K562 (cell line): ENCODE results near the gene LRRC1. TPM values are rescaled to one million over a fixed set of nuclear protein-coding genes. Genes with fewer than 3 reads are reported as not detected.

ENCODE experiments used
- ATAC-seq: fragments of 200-7000 bp; cut with Tn5 transposase; 3 replicates; pipeline ENCODE4 v1.9.1; 2020; ENCODE audit warnings: moderate library complexity
- BruUV-seq: library from RNA; stranded (reverse); fragments of 400-500 nt; replicated peaks from 2 replicates; lab custom pipeline; 2021; lab: Mats Ljungman, UMichigan
- CTCF ChIA-PET: fragments of 300-600 bp; formaldehyde crosslinking; extraction: SDS; loops from one replicate; lab custom pipeline; 2021; ENCODE audit warnings: low intra/inter-chr PET ratio; lab: Yijun Ruan, JAX
- POLR2A ChIA-PET: fragments of 300-600, 350-650 bp; sonication (Branson Sonifier 250); formaldehyde crosslinking; extraction: SDS; loops from one replicate; lab custom pipeline; 2021; ENCODE audit warnings: antibody characterized with exemption, inconsistent platforms; lab: Yijun Ruan, JAX
- DNase-seq, 4 experiments: peaks; one replicate each; pipeline versions ENCODE4 v3.0.0 to v3.0.0-alpha.2; 2011 to 2018; ENCODE audit warnings: low spot score in 3 of 4, mixed read lengths in 3 of 4; ENCODE audit errors: extremely low read depth in 1 of 4
- FAIRE-seq: peaks from 2 replicates; lab custom pipeline; 2011; peaks lifted over from hg19 to GRCh38; lab: Jason Lieb, UNC
- H2AFZ ChIP-seq: 2 replicates; pipeline ENCODE4 v1.6.0; 2011; ENCODE audit warnings: low read depth, low read length, control low read depth, inconsistent platforms
- H3K27ac ChIP-seq: fragments of 200-600 bp; 3 replicates; pipeline ENCODE4 v1.8.0; 2011; ENCODE audit warnings: low read depth, mild to moderate bottlenecking, control low read depth, inconsistent platforms, low read length, moderate library complexity, mixed read lengths; ENCODE audit errors: extremely low read depth
- H3K27me3 ChIP-seq, 2 experiments: fragments of 300-600 bp in 1 of 2; 2 replicates in 1 of 2; 3 replicates in 1 of 2; pipeline versions ENCODE4 v1.6.0 to v1.8.0; 2011; ENCODE audit warnings: inconsistent platforms in 2 of 2, low read length in 2 of 2, mild to moderate bottlenecking in 1 of 2, mixed read lengths in 1 of 2, moderate library complexity in 1 of 2; ENCODE audit not compliant: control insufficient read depth in 2 of 2, insufficient read depth in 2 of 2
- H3K36me3 ChIP-seq: fragments of 300-600 bp; 3 replicates; pipeline ENCODE4 v1.8.0; 2011; ENCODE audit warnings: mild to moderate bottlenecking, low read length, inconsistent platforms; ENCODE audit not compliant: control insufficient read depth, insufficient read depth
- H3K4me1 ChIP-seq, 2 experiments: fragments of 200-600 bp in 1 of 2; replicated peaks in 1 of 2; 2 replicates in 1 of 2; 3 replicates in 1 of 2; pipeline versions ENCODE4 v1.5.1 to v1.8.0; 2011; ENCODE audit warnings: inconsistent platforms in 2 of 2, low read length in 2 of 2, mild to moderate bottlenecking in 1 of 2, mixed read lengths in 1 of 2, moderate library complexity in 1 of 2; ENCODE audit not compliant: control insufficient read depth in 2 of 2, insufficient read depth in 2 of 2
- H3K4me2 ChIP-seq: 2 replicates; pipeline ENCODE4 v1.6.1; 2011; ENCODE audit warnings: low read length, control low read depth, inconsistent platforms, mixed read lengths; ENCODE audit not compliant: insufficient read depth
- H3K4me3 ChIP-seq: fragments of 200-600 bp; sonication (generic), shearing (Covaris generic); 2 replicates; pipeline ENCODE4 v1.5.1; 2016; ENCODE audit warnings: control low read depth, inconsistent platforms
- H3K79me2 ChIP-seq: fragments of 200-600 bp; 3 replicates; pipeline ENCODE4 v1.8.0; 2011; ENCODE audit warnings: low read length, inconsistent platforms; ENCODE audit not compliant: control insufficient read depth, insufficient read depth
- H3K9ac ChIP-seq, 2 experiments: 2 replicates each; pipeline versions ENCODE4 v1.6.0 to v1.6.1; 2011; ENCODE audit warnings: low read depth in 2 of 2, low read length in 2 of 2, control low read depth in 1 of 2, inconsistent platforms in 1 of 2, mild to moderate bottlenecking in 1 of 2, mixed read lengths in 1 of 2; ENCODE audit not compliant: insufficient read depth in 1 of 2
- H3K9me1 ChIP-seq: one replicate; pipeline ENCODE4 v1.6.0; 2011; ENCODE audit warnings: inconsistent platforms, mild to moderate bottlenecking, low read length, moderate library complexity; ENCODE audit not compliant: control insufficient read depth, insufficient read depth
- H3K9me3 ChIP-seq: replicated peaks from 2 replicates; pipeline ENCODE4 v1.5.1; 2011; ENCODE audit warnings: low read depth, low read length, inconsistent platforms; ENCODE audit not compliant: control insufficient read depth, insufficient read depth
- H4K20me1 ChIP-seq: replicated peaks from 2 replicates; pipeline ENCODE4 v1.6.1; 2011; ENCODE audit warnings: low read length, inconsistent platforms, mixed read lengths; ENCODE audit not compliant: control insufficient read depth, insufficient read depth
- ATF6 ChIP-seq: sonication (generic); formaldehyde crosslinking; IDR thresholded peaks from 2 replicates; pipeline ENCODE4 v1.4.0; 2020; ENCODE audit warnings: mild to moderate bottlenecking, missing genetic modification reagents
- CHAMP1 ChIP-seq: fragments of 450-650 bp; IDR thresholded peaks from 2 replicates; pipeline ENCODE4 v1.6.1; 2016; ENCODE audit warnings: mild to moderate bottlenecking
- CREM ChIP-seq: IDR thresholded peaks from 2 replicates; pipeline ENCODE4 v1.6.1; 2014; ENCODE audit warnings: antibody characterized with exemption, low read depth
- ELF1 ChIP-seq: fragments of 200-800 bp; sonication (Bioruptor generic); IDR thresholded peaks from 2 replicates; pipeline ENCODE4 v1.6.1; 2016; ENCODE audit warnings: missing genetic modification characterization, missing compliant biosample characterization
- FOXK2 ChIP-seq, 2 experiments: fragments of 450-650 bp; IDR thresholded peaks in 1 of 2; conservative IDR thresholded peaks in 1 of 2; 2 replicates each; pipeline ENCODE4 v1.6.1; 2016; ENCODE audit warnings: low read depth in 2 of 2, mild to moderate bottlenecking in 1 of 2
- GATAD2A ChIP-seq: fragments of 450-650 bp; IDR thresholded peaks from 2 replicates; pipeline ENCODE4 v1.6.1; 2017
- HDAC8 ChIP-seq: fragments of 450-650 bp; IDR thresholded peaks from 2 replicates; pipeline ENCODE4 v1.6.1; 2016; ENCODE audit warnings: mild to moderate bottlenecking, missing genetic modification characterization, moderate library complexity, missing compliant biosample characterization
- HMG20B ChIP-seq: fragments of 250-450 bp; sonication (Bioruptor Pico); IDR thresholded peaks from 2 replicates; pipeline ENCODE4 v1.5.0; 2021; ENCODE audit warnings: mild to moderate bottlenecking
- HSF4 ChIP-seq: fragments of 250-450 bp; sonication (Bioruptor Pico); IDR thresholded peaks from 2 replicates; pipeline ENCODE4 v2.1.2; 2022; ENCODE audit warnings: mild to moderate bottlenecking, moderate library complexity, borderline replicate concordance
- LARP7 ChIP-seq: fragments of 450-650 bp; IDR thresholded peaks from 2 replicates; pipeline ENCODE4 v1.6.1; 2016
- MTF1 ChIP-seq: fragments of 250-450 bp; sonication (Bioruptor Pico); IDR thresholded peaks from 2 replicates; pipeline ENCODE4 v1.9.0; 2021; ENCODE audit warnings: moderate library complexity, mild to moderate bottlenecking, inconsistent platforms, borderline replicate concordance
- OTX1 ChIP-seq: fragments of 450-650 bp; formaldehyde crosslinking; IDR thresholded peaks from 2 replicates; pipeline ENCODE4 v1.4.0; 2022; ENCODE audit warnings: mild to moderate bottlenecking
- SIN3A ChIP-seq, 2 experiments: fragments of 150-350 bp in 1 of 2; IDR thresholded peaks; 2 replicates each; pipeline ENCODE4 v1.6.1; 2011 to 2016; ENCODE audit warnings: borderline replicate concordance in 2 of 2, low read depth in 2 of 2, low read length in 2 of 2, mild to moderate bottlenecking in 2 of 2, moderate library complexity in 2 of 2; ENCODE audit not compliant: control insufficient read depth in 1 of 2
- TSC22D4 ChIP-seq: fragments of 450-650 bp; IDR thresholded peaks from 2 replicates; pipeline ENCODE4 v1.6.1; 2016; ENCODE audit warnings: missing genetic modification characterization, missing biosample characterization, control low read depth
- USF2 ChIP-seq: sonication (generic); formaldehyde crosslinking; IDR thresholded peaks from 2 replicates; pipeline ENCODE4 v1.5.0; 2020; ENCODE audit warnings: missing genetic modification reagents
- ZFX ChIP-seq: sonication (generic); formaldehyde crosslinking; IDR thresholded peaks from 2 replicates; pipeline ENCODE4 v1.8.0; 2022; ENCODE audit warnings: mild to moderate bottlenecking, missing genetic modification reagents, moderate library complexity
- ZNF232 ChIP-seq: sonication (generic); formaldehyde crosslinking; IDR thresholded peaks from 2 replicates; pipeline ENCODE4 v1.8.0; 2022; ENCODE audit warnings: mild to moderate bottlenecking, missing genetic modification reagents
- ZNF41 ChIP-seq: fragments of 250-450 bp; sonication (Bioruptor Pico); conservative IDR thresholded peaks from 2 replicates; pipeline ENCODE4 v1.4.0; 2020; ENCODE audit warnings: mild to moderate bottlenecking
- WGBS: fragments of 100-300 bp; shearing (Covaris generic); methylation state at CpG from one replicate; pipeline ENCODE4 v1.1.6; 2016; ENCODE audit warnings: low coverage, mixed read lengths; ENCODE audit not compliant: insufficient coverage; ENCODE audit errors: missing lambda C conversion rate; 5-methylcytosine and 5-hydroxymethylcytosine counted together
- in situ Hi-C: fragments of 300-500 bp; cut with MboI; formaldehyde crosslinking; loops from 4 replicates; pipeline ENCODE4 v1.15.0; 2018; ENCODE audit warnings: inconsistent platforms, mixed read lengths
- intact Hi-C: fragments of 100-400 bp; cut with micrococcal nuclease; formaldehyde crosslinking; loops from 2 replicates; pipeline ENCODE4 v1.14.2; 2022
- polyA plus RNA-seq, 8 experiments: library from polyadenylated mRNA; depleted of rRNA in 4 of 8; stranded (reverse) in 5 of 8; unstranded in 3 of 8; fragments of >200 nt; fragmentation: Nextera tagmentation in 2 of 8; fragmentation: Illumina TruSeq in 1 of 8; extraction: Ambion mirVana in 2 of 8; extraction: Trizol in 1 of 8; gene quantifications; 2 replicates each; pipeline versions ENCODE4 v1.2.1 to v1.2.3, GENCODE V29; 2011 to 2014; ENCODE audit warnings: inconsistent platforms in 1 of 8, missing spikeins in 1 of 8
- total RNA-seq, 7 experiments: library from RNA; depleted of rRNA in 6 of 7; stranded (reverse); fragments of >200 nt in 6 of 7; fragmentation: Illumina TruSeq in 2 of 7; extraction: Trizol in 2 of 7; gene quantifications; 2 replicates each; pipeline versions ENCODE4 v1.2.1 to v1.2.3, GENCODE V29; 2011 to 2021; ENCODE audit warnings: low replicate concordance in 1 of 7

LRRC1 gene
- total and polyA plus RNA-seq, 9 of the 15 experiments (the other 6 are each of a cell fraction or from before 2014, with no cell fraction given), result not detected

- no peaks in the 10 kb centered on the region for H3K27me3 ChIP-seq
- intact Hi-C loops (no loop called here), in situ Hi-C loops (no loop called here)
- ChIA-PET CTCF (no interaction called here), POLR2A (no interaction called here)
- no TSS peak for BruUV-seq
- H4K20me1 ChIP-seq, result no peaks in the 10 kb centered on the region
- no peak overlapping the region for H3K27ac ChIP-seq
- no peaks in the 10 kb centered on the region for H3K9me1 ChIP-seq
- no peaks in the 10 kb centered on the region for H3K4me1 ChIP-seq
- no peak for FAIRE-seq
- H3K9me3 ChIP-seq, result no peaks in the 10 kb centered on the region
- no peak overlapping the region for H2AFZ ChIP-seq
- ATAC-seq, result no peak
- no peak for DNase-seq
- H3K4me2 ChIP-seq, result no peak overlapping the region
- WGBS, result 0% methylated on average over 3 of the region's 3 CpGs
- H3K36me3 ChIP-seq, result no peaks in the 10 kb centered on the region
- H3K79me2 ChIP-seq, result no peaks in the 10 kb centered on the region
- H3K4me3 ChIP-seq, result no peak overlapping the region
- no peak overlapping the region for H3K9ac ChIP-seq
- TF ChIP-seq HDAC8 (tag), result no peak
- no peak for TF ChIP-seq ZNF232 (CRISPR knock-in tag)
- no peak for TF ChIP-seq HSF4 (CRISPR knock-in tag)
- TF ChIP-seq GATAD2A, result no peak
- TF ChIP-seq CREM, result no peak
- TF ChIP-seq MTF1 (CRISPR knock-in tag), result no peak
- no peak for TF ChIP-seq LARP7
- TF ChIP-seq HMG20B (CRISPR knock-in tag), result no peak
- TF ChIP-seq SIN3A (IDR thresholded peaks at IDR 0.05; ENCODE audit: borderline replicate concordance in 2 of 2, control insufficient read depth in 1 of 2, low read depth in 2 of 2, low read length in 2 of 2), result no peak
- TF ChIP-seq USF2 (CRISPR knock-in tag), result no peak
- TF ChIP-seq CHAMP1, result no peak
- no peak for TF ChIP-seq FOXK2 (conservative IDR thresholded peaks at IDR 0.05 in 1 of 2, IDR thresholded peaks at IDR 0.05 in 1 of 2; ENCODE audit: low read depth in 2 of 2)
- TF ChIP-seq TSC22D4 (tag), result no peak
- TF ChIP-seq ATF6 (CRISPR knock-in tag), result no peak
- TF ChIP-seq OTX1 (CRISPR knock-in tag), result no peak
- TF ChIP-seq ZFX, result no peak
- no peak for TF ChIP-seq ZNF41 (CRISPR knock-in tag)
- TF ChIP-seq ELF1 (tag), result no peak
Observed at GRCh38 chr6:53906842-53907241, 112.0 kb downstream of the LRRC1 start.
